Endothelial cell of hepatic sinusoid (primary cell): ENCODE measurements around the gene LRP11.

Source experiments
- in situ Hi-C: cut with HindIII; loops from 2 replicates; pipeline ENCODE4 v1.10.0; 2017; ENCODE audit warnings: low sequenced_read_pairs

Gene LRP11

GRCh38 chr6:149809798-149810197 lies 54.4 kb downstream of the LRP11 start:
- in situ Hi-C loops = no loop called here

DNA sequence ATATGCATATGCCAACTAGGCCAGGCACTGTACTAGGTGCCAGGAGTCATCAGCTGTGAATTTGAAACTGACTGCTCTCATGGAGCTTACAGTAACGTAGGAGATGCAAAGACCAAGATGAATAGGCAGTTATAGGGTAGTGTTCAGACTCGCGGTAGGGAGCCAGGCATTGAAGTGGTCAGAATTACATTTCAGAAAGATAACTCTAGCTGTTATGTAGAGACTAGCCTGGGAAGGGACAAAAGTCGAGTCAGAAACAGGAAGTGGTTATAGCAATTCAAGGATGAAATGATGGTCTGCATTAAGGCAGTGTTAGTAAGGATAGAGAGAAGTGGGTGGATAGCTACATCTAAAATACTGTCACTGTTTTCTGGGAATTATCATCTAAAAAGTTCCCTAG lies 58.0 kb downstream of the LRP11 start:
- in situ Hi-C loops = no loop called here

DNA sequence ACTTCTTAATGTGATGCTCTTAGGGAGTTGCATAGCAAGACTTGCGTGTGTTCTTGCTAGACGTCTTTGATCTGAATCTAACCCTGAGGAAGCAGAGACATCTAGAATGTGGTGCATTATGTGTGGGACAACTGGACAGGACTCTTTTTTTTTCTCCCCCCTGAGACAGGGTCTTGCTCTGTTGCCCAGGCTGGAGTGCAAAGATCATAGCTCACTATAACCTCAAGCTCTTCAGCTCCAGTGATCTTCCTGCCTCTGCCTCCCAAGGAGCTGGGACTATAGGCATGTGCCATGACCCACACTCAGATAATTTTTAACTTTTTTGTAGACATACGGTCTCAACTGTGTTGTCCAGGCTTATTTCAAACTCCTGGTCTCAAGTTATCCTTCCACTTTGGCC lies 80.6 kb downstream of the LRP11 start:
- in situ Hi-C loops = no loop called here

- in situ Hi-C loops = no loop called here
Observed at GRCh38 chr6:149782337-149782736, 81.8 kb downstream of the LRP11 start.

DNA sequence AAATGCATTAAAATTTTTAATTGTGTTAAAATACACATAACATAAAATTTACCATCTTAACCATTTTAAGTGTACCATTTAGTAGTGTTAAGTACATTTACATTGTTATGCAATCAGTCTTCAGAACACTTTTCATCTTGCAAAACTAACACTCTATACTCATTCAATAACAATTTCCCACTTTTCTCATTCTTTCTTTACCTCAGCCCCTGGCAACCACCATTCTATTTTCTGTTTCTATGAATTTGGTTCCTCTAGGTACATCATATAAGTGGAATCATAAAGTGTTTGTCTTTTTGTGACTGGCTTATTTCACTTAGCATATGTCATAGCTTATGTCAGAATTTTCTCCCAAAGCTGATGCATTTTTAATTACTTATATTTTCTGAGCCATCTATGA lies 82.4 kb downstream of the LRP11 start:
- in situ Hi-C loops = no loop called here

GRCh38 chr6:149779644-149779963 lies 84.6 kb downstream of the LRP11 start:
- in situ Hi-C loops = no loop called here

DNA sequence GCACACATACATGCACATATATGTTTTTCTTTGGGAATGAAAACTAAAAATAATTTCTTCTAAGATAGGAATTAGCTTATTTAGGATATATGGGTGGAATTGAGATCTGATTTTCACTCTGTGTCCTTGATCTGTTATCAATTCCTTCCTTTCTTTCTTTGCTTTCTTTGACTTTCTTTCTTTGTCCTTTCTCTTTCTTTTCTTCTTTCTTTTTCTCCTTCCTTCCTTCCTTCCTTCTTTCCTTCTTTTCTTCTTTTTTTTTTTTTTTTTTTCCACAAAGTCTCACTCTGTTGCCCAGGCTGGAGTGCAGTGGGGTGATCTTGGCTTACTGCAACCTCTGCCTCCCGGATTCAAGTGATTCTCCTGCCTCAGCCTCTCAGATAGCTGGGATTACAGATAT lies 86.5 kb downstream of the LRP11 start:
- in situ Hi-C loops = no loop called here

- in situ Hi-C loops = no loop called here
Observed at GRCh38 chr6:149771925-149772324, 92.2 kb downstream of the LRP11 start.

DNA sequence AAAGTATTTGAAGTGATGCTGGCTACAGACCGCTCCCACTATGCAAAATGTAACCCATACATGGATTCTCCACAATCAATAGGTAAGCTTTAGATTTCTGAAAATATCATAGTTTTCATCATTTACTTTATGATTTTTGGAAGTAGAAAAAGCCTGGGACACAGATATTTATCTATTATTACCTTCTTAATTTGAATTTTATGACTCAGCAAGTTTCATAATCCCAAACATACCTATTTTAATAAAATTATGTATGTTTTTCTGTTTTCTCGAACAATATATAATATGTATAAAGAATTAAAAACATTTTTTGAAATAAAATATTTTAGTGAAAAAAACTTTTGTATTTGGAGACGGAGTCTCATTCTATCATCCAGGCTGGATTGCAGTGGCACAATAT lies 93.0 kb downstream of the LRP11 start:
- in situ Hi-C loops = no loop called here

DNA sequence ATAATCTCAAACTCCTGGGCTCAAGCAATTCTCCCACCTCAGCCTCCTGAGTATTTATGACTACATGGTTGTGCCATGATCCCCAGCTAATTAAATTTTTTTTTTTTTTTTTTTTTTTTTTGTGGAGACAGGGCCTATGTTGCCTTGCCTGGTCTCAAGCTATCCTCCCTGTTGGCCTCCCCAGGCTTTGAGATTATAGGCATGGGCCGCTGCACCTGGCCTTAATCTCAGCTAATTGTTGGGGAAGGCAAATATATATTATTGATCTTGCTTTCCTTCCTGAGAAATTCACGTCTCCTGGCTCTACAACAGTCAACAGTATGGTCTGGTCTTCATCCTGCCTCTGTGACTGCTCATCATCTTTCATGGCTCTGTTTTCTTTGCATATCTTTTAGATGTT lies 94.5 kb downstream of the LRP11 start:
- in situ Hi-C loops = no loop called here
